B cell (primary cell): ENCODE results near the gene EHD4. TPM values are rescaled to one million over a fixed set of nuclear protein-coding genes. Genes with fewer than 3 reads are reported as not detected.

Source experiments
- ATAC-seq: fragments of 200-7000 bp; cut with Tn5 transposase; one replicate; pipeline ENCODE4 v1.10.0; 2021; ENCODE audit warnings: low read depth, mild to moderate bottlenecking, moderate number of reproducible peaks, moderate library complexity
- CTCF ChIA-PET: fragments of 350-600 bp; sonication (Branson Sonifier 250); formaldehyde crosslinking; loops from one replicate; lab custom pipeline; 2021; ENCODE audit warnings: antibody characterized with exemption, inconsistent platforms; lab: Charles Lee
- POLR2A ChIA-PET: fragments of 350-600 bp; sonication (Branson Sonifier 250); formaldehyde crosslinking; loops from one replicate; lab custom pipeline; 2021; ENCODE audit warnings: antibody characterized with exemption; lab: Charles Lee
- DNase-seq: peaks from one replicate; pipeline ENCODE4 v3.0.0; 2013
- H2AFZ ChIP-seq: 2 replicates; pipeline ENCODE4 v1.6.1; 2012; ENCODE audit warnings: mild to moderate bottlenecking, low read depth, low read length; ENCODE audit not compliant: insufficient read depth, poor library complexity, severe bottlenecking
- H3K27ac ChIP-seq, 2 donors: 1 replicate in 1 of 2; 2 replicates in 1 of 2; pipeline ENCODE4 v1.5.1; 2012 to 2013; ENCODE audit warnings: low read length in 2 of 2, mild to moderate bottlenecking in 2 of 2, moderate library complexity in 1 of 2
- H3K27me3 ChIP-seq, 4 experiments: fragments of 200-600 bp in 1 of 4; sonication (generic) in 1 of 4; replicated peaks in 1 of 4; 1 replicate in 2 of 4; 2 replicates in 2 of 4; pipeline versions ENCODE4 v1.6.1 to v1.7.0; 2013 to 2016; ENCODE audit warnings: low read length in 3 of 4, mild to moderate bottlenecking in 2 of 4, mixed read lengths in 1 of 4, moderate library complexity in 1 of 4; ENCODE audit not compliant: insufficient read depth in 4 of 4, control insufficient read depth in 3 of 4; ENCODE audit errors: control extremely low read depth in 1 of 4
- H3K36me3 ChIP-seq, 2 experiments: replicated peaks in 1 of 2; 1 replicate in 1 of 2; 2 replicates in 1 of 2; pipeline versions ENCODE4 v1.6.1 to v1.7.1; 2013; ENCODE audit warnings: low read length in 1 of 2; ENCODE audit not compliant: insufficient read depth in 2 of 2, control insufficient read depth in 1 of 2; ENCODE audit errors: control extremely low read depth in 1 of 2, extremely low read depth in 1 of 2
- H3K4me1 ChIP-seq, 2 donors: fragments of 200-600 bp in 1 of 2; sonication (generic) in 1 of 2; 1 replicate in 1 of 2; 2 replicates in 1 of 2; pipeline versions ENCODE4 v1.5.1 to v1.6.1; 2013 to 2017; ENCODE audit warnings: low read length in 2 of 2; ENCODE audit not compliant: control insufficient read depth in 2 of 2, insufficient read depth in 2 of 2
- H3K4me2 ChIP-seq: replicated peaks from 2 replicates; pipeline ENCODE3; 2012; ENCODE audit warnings: mild to moderate bottlenecking, low read depth, low read length; ENCODE audit not compliant: poor library complexity, severe bottlenecking
- H3K4me3 ChIP-seq, 5 experiments: fragments of 200-600 bp in 1 of 5; sonication (generic) in 1 of 5; 1 replicate in 3 of 5; 2 replicates in 2 of 5; pipeline versions ENCODE4 v1.5.1 to v1.7.0; 2011 to 2016; ENCODE audit warnings: low read length in 4 of 5, mild to moderate bottlenecking in 4 of 5, low read depth in 2 of 5, control low read depth in 1 of 5, moderate library complexity in 1 of 5; ENCODE audit not compliant: insufficient read depth in 1 of 5; ENCODE audit errors: control extremely low read depth in 1 of 5, extremely low read depth in 1 of 5
- H3K79me2 ChIP-seq: fragments of 200-600 bp; sonication (generic); one replicate; pipeline ENCODE4 v1.6.0; 2016; ENCODE audit warnings: low read length; ENCODE audit not compliant: control insufficient read depth, insufficient read depth
- H3K9ac ChIP-seq: fragments of 200-600 bp; sonication (generic); 2 replicates; pipeline ENCODE4 v1.6.1; 2017; ENCODE audit warnings: mild to moderate bottlenecking, low read length, moderate library complexity
- H3K9me3 ChIP-seq, 3 donors: one replicate each; pipeline versions ENCODE4 v1.6.1 to v1.7.1; 2013; ENCODE audit warnings: low read length in 2 of 3; ENCODE audit not compliant: control insufficient read depth in 2 of 3, insufficient read depth in 1 of 3; ENCODE audit errors: control extremely low read depth in 1 of 3
- H4K20me1 ChIP-seq: 2 replicates; pipeline ENCODE4 v1.6.0; 2012; ENCODE audit warnings: mild to moderate bottlenecking, low read length; ENCODE audit not compliant: insufficient read depth, control insufficient read depth, poor library complexity, severe bottlenecking
- H3K27ac Mint-ChIP-seq: one replicate; pipeline ENCODE4 v1.8.0; 2021; ENCODE audit warnings: mixed read lengths
- H3K27me3 Mint-ChIP-seq: one replicate; pipeline ENCODE4 v1.8.0; 2021; ENCODE audit warnings: mixed read lengths
- H3K4me1 Mint-ChIP-seq: one replicate; pipeline ENCODE4 v1.8.0; 2021; ENCODE audit warnings: mixed read lengths
- H3K4me3 Mint-ChIP-seq: one replicate; pipeline ENCODE4 v1.8.0; 2021; ENCODE audit warnings: mixed read lengths
- H3K9me3 Mint-ChIP-seq: one replicate; pipeline ENCODE4 v1.8.0; 2022; ENCODE audit warnings: mixed read lengths; ENCODE audit not compliant: insufficient read depth
- EZH2 ChIP-seq: IDR thresholded peaks from 2 replicates; pipeline ENCODE4 v1.6.1; 2012; ENCODE audit warnings: borderline replicate concordance, low read depth, mild to moderate bottlenecking, moderate library complexity, low read length; ENCODE audit not compliant: insufficient read depth, poor library complexity, severe bottlenecking
- WGBS: methylation state at CpG from one replicate; pipeline ENCODE4 v1.1.5; 2013; ENCODE audit warnings: missing lambda C conversion rate; ENCODE audit not compliant: insufficient coverage; 5-methylcytosine and 5-hydroxymethylcytosine counted together
- intact Hi-C: fragments of 100-400 bp; cut with micrococcal nuclease; formaldehyde crosslinking; loops from one replicate; pipeline ENCODE4 v1.10.0; 2022
- polyA plus RNA-seq: library from polyadenylated mRNA; depleted of rRNA; stranded (reverse); fragments of >200 nt; gene quantifications from 2 replicates; pipeline ENCODE4 v1.2.3, GENCODE V29; 2012
- total RNA-seq, 2 donors: library from RNA; stranded (reverse); fragments of 120-200 nt in 1 of 2; gene quantifications; 1 replicate in 1 of 2; 2 replicates in 1 of 2; pipeline versions ENCODE4 v1.2.3 to v1.2.4, GENCODE V29; 2013 to 2022
- TF ChIP-seq, protein P1 (sequence below): fragments of 200-600 bp; IDR thresholded peaks from one replicate; pipeline ENCODE4 v1.8.0; 2022; ENCODE audit warnings: antibody characterized with exemption, mild to moderate bottlenecking

Gene EHD4
- total and polyA plus RNA-seq, 2 donors (not counting 1 experiment from before 2014, with no cell fraction given): 3.1 to 12.7 TPM

DNA sequence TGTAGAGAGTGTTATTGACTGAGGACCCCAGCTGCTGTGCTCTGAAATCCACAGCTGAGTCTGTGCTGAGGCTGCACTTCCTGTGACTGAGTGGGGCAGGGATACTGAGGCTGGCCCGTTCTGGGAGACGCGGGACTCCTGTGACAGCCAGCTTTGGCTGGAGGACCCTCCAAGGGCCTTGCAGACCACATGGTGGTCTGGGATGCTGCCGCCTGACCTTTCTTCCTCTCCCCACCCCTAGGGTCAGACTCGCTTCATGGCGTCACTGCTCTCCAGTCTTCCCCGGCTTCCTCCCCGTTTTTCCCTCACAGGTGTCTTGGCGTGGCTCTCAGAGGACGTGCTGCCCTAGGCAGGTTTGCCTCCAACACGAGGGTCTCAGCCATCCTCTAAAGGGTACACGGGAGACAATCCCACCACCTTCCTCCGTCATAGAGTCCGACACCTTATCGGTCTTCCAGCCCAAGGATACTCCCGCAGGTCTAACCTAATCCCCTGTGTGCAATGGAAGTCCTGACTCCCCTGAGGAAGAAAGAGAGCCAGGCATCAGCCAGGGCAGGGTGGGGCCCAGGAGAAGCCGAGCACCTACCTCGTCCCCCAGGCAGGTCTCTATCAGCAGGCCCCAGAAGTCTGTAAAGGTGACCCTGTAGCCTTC, 19.9 kb upstream of the EHD4 start:
- TF ChIP-seq, protein P1, sequence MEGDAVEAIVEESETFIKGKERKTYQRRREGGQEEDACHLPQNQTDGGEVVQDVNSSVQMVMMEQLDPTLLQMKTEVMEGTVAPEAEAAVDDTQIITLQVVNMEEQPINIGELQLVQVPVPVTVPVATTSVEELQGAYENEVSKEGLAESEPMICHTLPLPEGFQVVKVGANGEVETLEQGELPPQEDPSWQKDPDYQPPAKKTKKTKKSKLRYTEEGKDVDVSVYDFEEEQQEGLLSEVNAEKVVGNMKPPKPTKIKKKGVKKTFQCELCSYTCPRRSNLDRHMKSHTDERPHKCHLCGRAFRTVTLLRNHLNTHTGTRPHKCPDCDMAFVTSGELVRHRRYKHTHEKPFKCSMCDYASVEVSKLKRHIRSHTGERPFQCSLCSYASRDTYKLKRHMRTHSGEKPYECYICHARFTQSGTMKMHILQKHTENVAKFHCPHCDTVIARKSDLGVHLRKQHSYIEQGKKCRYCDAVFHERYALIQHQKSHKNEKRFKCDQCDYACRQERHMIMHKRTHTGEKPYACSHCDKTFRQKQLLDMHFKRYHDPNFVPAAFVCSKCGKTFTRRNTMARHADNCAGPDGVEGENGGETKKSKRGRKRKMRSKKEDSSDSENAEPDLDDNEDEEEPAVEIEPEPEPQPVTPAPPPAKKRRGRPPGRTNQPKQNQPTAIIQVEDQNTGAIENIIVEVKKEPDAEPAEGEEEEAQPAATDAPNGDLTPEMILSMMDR: no peak
- TF ChIP-seq EZH2: no peak
- Mint-ChIP-seq H3K27me3 (no peaks in the 10 kb centered on the region), H3K9me3 (no peaks in the 10 kb centered on the region), H3K27ac (no peak overlapping the region), H3K4me3 (no peak overlapping the region), H3K4me1 (no peaks in the 10 kb centered on the region)
- CTCF ChIA-PET: interaction anchor here (4.6 to 7.4 kb wide), 2 partner anchors 63 to 70 kb away, joined by 88 to 109 read pairs; no protein-coding TSS in a partner anchor
- Histone ChIP-seq H3K4me1 (no peaks in the 10 kb centered on the region), H3K9me3 (no peaks in the 10 kb centered on the region), H3K4me3 (no peak overlapping the region), H2AFZ (no peak overlapping the region), H3K27ac (no peak overlapping the region), H3K79me2 (no peaks in the 10 kb centered on the region), H4K20me1 (no peaks in the 10 kb centered on the region), H3K27me3 (peaks cover 0 to 9% (median 4%) of the 10 kb centered on the region in 4 experiments), H3K4me2 (no peak overlapping the region), H3K36me3 (no peaks in the 10 kb centered on the region), H3K9ac (no peak overlapping the region)
- POLR2A ChIA-PET: no interaction called here
- intact Hi-C loops: no loop called here
- 96% methylated on average over 17 of the region's 18 CpGs for WGBS
- ATAC-seq (no peak), DNase-seq (no peak)

DNA sequence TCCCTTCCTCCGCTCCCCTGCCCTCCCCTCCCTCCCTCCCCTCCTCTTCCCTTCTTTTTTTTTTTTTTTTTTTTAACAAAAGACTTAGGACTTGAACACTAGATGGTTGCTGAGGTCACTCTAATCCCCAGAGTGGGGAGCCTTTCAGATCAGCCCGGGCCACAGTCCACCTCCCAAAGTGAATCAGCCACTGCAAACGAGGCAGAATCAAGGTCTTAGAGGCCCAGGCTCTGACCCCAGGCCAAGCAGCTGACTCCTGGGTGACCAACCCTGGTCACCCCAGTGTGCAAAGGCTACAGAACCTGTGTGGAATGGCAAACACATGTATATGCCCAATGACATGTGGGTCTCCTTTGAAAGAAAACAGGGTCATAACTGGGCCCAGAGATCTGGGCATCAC, 18.3 kb upstream of the EHD4 start:
- Mint-ChIP-seq H3K4me1 (no peaks in the 10 kb centered on the region), H3K27me3 (no peaks in the 10 kb centered on the region), H3K4me3 (no peak overlapping the region), H3K27ac (no peak overlapping the region), H3K9me3 (no peaks in the 10 kb centered on the region)
- DNase-seq (no peak), ATAC-seq (no peak)
- Histone ChIP-seq H3K79me2 (no peaks in the 10 kb centered on the region), H3K27ac (no peak overlapping the region), H3K36me3 (no peaks in the 10 kb centered on the region), H3K4me3 (no peak overlapping the region), H3K27me3 (peaks cover 0 to 9% (median 4%) of the 10 kb centered on the region in 4 experiments), H3K4me1 (no peaks in the 10 kb centered on the region), H3K4me2 (no peak overlapping the region), H4K20me1 (no peaks in the 10 kb centered on the region), H3K9me3 (no peaks in the 10 kb centered on the region), H3K9ac (no peak overlapping the region), H2AFZ (no peak overlapping the region)
- 82% methylated on average over 2 of the region's 3 CpGs for WGBS
- ChIA-PET POLR2A (no interaction called here), CTCF (interaction anchor here (1.2 to 8.8 kb wide), 10 partner anchors 9 to 217 kb away, joined by 3 to 113 read pairs (median 10); partner anchors contain the start of genes EHD4 and MAPKBP1)
- intact Hi-C loops: no loop called here
- TF ChIP-seq, protein P1: no peak
- no peak for TF ChIP-seq EZH2
